Measurements from ENCODE around the gene NFKBIZ. TPM values are rescaled to one million over a fixed set of nuclear protein-coding genes. Genes with fewer than 3 reads are reported as not detected.
A peak's percentile ranks its signal among the peaks of the same experiment; 100 is the strongest.

The NFKBIZ gene, protein sequence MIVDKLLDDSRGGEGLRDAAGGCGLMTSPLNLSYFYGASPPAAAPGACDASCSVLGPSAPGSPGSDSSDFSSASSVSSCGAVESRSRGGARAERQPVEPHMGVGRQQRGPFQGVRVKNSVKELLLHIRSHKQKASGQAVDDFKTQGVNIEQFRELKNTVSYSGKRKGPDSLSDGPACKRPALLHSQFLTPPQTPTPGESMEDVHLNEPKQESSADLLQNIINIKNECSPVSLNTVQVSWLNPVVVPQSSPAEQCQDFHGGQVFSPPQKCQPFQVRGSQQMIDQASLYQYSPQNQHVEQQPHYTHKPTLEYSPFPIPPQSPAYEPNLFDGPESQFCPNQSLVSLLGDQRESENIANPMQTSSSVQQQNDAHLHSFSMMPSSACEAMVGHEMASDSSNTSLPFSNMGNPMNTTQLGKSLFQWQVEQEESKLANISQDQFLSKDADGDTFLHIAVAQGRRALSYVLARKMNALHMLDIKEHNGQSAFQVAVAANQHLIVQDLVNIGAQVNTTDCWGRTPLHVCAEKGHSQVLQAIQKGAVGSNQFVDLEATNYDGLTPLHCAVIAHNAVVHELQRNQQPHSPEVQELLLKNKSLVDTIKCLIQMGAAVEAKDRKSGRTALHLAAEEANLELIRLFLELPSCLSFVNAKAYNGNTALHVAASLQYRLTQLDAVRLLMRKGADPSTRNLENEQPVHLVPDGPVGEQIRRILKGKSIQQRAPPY
- polyA plus RNA-seq (ENCODE audit: insufficient read length in 3 of 3), result 10 to 100 TPM in 2 of 3 donors, 1 to 10 TPM in 1; 6.2 to 18.6 (median 15.9) TPM
- long read RNA-seq, donor 1, result 0 reads
- long read RNA-seq, donor 2, result 0 reads
- long read RNA-seq, donor 3, result 0 reads
- long read RNA-seq, donor 4, partial matches to known transcripts, result 0 of 2 reads
- long read RNA-seq, donor 4, other reads (novel, unspliced or antisense), result 0 of 2 reads
- long read RNA-seq, donor 5, result 0 reads
- long read RNA-seq, donor 6, partial matches to known transcripts, result 0 of 1 reads
- long read RNA-seq, donor 6, other reads (novel, unspliced or antisense), result 0 of 1 reads
- long read RNA-seq, donor 7, result 0 reads
- long read RNA-seq, donor 8, partial matches to known transcripts, result 0 of 5 reads
- long read RNA-seq, donor 8, other reads (novel, unspliced or antisense), result 0 of 5 reads
- long read RNA-seq, donor 9, result 0 reads
- long read RNA-seq, donor 10, result 0 reads
- long read RNA-seq, donor 11, partial matches to known transcripts, result 0 of 2 reads
- long read RNA-seq, donor 11, other reads (novel, unspliced or antisense), result 0 of 2 reads
- long read RNA-seq, donor 12, partial matches to known transcripts, result 0 of 1 reads
- long read RNA-seq, donor 12, other reads (novel, unspliced or antisense), result 0 of 1 reads
- long read RNA-seq, donor 13, result 0 reads
- long read RNA-seq, donor 14, partial matches to known transcripts, result 0 of 1 reads
- long read RNA-seq, donor 14, other reads (novel, unspliced or antisense), result 0 of 1 reads
- long read RNA-seq, donor 15, result 0 reads
- long read RNA-seq, donor 16, partial matches to known transcripts, result 5 of 8 reads
- long read RNA-seq, donor 16, other reads (novel, unspliced or antisense), result 0 of 8 reads

DNA sequence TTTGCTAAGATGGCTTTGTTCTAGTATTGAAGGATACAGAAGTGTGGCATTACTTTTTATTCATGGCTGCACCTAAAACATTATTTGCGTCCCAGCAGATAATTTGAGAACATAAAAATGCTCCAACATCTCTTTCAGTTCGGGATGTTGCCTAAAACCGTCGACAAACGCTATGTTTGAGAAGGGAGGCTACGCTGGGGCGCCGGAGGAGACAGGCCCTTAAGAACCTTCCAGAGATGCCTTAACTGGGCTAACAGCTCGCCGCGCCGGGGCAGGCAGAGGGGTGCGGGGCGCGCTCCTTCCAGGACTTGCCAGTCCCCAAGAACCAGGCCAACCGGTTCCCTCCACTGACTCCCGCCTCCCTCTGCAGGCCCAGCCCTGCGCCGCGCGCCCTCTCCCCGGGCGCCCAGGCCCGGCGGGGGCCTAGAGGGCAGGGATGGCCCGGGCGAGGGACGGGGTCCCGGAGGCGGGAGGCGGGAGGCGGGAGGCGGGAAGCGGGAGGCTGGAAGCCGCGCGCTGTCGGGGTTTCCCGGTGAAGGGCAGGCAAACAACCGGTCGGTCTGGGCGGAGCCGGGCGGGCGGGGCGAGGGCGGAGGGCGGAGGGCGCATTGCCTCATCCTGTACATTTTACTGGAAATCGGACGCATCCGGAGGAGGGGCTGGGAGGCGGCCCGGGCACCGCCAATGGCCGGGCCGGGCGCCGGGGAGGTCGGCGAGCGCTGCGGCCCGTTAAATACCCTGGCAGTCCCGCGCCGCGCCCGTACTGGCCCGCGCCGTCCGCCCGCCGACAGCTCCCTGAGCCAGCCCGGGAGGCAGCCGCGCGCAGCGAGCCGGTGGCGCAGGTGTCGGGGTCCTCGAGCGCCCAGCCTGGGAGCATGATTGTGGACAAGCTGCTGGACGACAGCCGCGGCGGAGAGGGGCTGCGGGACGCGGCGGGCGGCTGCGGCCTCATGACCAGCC is at the start of gene NFKBIZ:
TSS of gene NFKBIZ (plus strand) at position 761 of the 960 bp plus-strand sequence. CDS start at position 876, 115 bp downstream.
- DNase-seq (ENCODE audit: extremely low read depth in 1 of 11, low read depth in 9 of 11, low spot score in 4 of 11), result peak in 10 of 11 donors; percentile 58 to 90 (median 84)

DNA sequence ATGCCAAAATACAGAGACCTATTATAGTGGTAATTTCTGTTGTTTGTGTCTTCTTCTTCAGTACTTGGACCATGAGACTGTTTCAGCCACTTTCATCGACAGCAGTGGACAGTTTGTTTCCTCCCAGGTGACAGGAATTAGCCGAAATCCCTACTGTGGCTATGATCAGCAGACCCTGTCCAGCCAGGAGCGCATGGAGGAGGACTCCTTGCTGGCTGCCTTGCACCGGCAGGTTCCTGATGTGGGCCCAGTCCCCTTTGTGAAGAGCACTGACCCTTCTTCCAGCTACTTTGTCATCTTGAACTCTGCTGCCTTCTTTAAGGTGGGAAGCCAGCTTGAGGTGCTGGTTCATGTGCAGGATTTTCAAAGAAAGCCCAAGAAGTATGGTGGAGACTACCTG is 48.1 kb upstream of the NFKBIZ start:
- no peak for DNase-seq (ENCODE audit: extremely low read depth in 1 of 11, low read depth in 9 of 11, low spot score in 4 of 11)

DNA sequence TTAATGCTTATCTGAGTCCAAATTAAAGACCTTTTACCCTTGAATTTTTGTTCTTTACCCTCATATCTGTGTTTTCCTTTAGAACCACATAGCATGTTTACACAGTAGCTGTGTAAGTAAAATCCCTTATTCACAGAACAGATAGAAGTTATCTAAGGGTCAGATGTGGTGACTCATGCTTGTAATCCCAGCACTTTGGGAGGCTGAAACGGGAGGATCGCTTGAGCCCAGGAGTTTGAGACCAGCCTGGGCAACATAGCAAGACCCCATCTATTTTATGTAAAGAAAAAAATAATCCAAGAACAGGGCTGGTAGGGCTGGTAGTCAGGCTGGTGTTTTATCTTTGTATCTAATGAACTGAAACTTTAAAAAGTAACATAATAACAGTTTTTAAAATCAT is 47.1 kb upstream of the NFKBIZ start:
- no peak for DNase-seq (ENCODE audit: extremely low read depth in 1 of 11, low read depth in 9 of 11, low spot score in 4 of 11)

DNA sequence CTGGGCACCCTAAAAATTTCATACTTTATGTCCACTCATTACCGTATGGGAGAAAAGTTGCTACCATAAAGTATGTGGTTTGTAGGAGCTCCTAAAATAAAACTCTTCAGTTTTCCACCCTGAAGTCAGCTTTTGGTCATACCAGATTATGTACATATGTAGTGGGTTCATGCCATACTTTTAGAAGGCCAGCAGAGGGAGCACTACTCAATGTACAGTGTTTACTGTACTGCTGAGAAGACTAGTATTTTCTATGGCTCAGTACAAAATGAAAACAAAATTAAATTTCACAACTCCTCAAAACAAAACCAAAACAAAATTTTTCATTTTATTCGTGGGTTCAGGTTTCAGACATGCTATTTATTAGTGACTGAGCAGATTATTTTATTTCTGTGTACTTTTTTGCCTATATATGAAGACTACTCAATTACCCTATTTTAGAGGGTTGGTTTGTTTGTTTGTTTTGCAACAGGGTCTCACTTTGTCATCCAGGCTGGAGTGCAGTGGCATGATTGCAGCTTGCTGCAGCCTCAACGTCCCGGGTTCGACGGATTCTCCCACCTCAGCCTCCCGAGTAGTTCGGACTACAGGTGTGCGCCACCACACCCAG is 46.0 kb upstream of the NFKBIZ start:
- peak in 5 of 11 donors; percentile 41 to 78 (median 59) for DNase-seq (ENCODE audit: extremely low read depth in 1 of 11, low read depth in 9 of 11, low spot score in 4 of 11)

DNA sequence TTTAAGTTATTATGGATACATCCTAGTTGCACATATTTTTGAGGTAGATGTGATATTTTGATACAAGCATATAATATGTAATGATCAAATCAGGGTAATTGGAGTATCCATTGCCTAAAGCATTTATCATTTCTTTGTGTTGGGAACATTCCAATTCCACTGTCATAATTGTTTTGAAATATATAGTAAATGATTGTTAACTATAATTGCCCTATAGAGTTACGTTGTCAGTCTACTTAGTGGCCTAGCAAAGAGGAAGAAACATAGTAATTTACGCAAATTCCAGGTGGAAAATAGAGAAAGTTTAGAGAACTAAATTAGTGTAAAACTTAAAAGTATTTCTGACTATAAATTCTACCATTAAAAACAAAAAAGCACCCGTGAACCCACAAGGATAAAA is 45.4 kb upstream of the NFKBIZ start:
- DNase-seq (ENCODE audit: extremely low read depth in 1 of 11, low read depth in 9 of 11, low spot score in 4 of 11), result no peak

DNA sequence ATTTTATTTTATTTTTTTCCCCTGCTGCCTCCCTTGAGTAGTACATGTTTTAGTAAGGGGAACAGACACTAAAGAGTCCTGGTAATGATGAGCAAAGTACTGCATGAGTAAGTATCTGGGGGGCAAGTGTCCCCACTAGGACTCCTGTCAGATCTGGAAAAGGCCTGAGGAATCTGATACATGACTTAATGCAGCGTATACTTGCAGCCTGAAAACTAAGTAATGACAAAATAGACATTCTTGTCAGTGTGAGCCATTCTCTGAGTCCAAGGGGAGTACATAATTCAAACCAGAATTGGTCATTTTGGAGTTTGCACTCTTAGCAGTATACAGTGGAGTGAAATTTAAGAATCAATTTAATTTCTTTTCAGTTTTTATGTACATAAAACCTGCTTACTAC is 42.8 kb upstream of the NFKBIZ start:
- no peak for DNase-seq (ENCODE audit: extremely low read depth in 1 of 11, low read depth in 9 of 11, low spot score in 4 of 11)

DNA sequence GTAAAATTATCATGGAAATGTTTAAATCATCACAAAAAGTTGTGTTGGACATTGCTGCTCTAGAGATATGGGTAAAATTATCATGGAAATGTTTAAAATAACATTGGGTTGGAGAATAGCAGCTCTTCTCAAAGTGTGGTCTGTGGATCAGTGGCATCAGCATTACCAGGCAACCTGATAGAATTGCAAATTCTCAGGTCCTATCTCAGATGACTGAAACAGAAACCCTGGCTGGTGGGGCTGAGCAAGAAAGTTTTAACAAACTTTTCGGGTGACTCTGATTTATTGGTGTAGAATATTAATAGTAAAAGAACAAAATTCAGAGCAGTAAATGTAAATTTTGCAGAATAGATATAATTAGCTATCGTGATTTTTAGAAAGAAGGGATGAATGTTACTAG is 41.4 kb upstream of the NFKBIZ start:
- DNase-seq (ENCODE audit: extremely low read depth in 1 of 11, low read depth in 9 of 11, low spot score in 4 of 11), result no peak

DNA sequence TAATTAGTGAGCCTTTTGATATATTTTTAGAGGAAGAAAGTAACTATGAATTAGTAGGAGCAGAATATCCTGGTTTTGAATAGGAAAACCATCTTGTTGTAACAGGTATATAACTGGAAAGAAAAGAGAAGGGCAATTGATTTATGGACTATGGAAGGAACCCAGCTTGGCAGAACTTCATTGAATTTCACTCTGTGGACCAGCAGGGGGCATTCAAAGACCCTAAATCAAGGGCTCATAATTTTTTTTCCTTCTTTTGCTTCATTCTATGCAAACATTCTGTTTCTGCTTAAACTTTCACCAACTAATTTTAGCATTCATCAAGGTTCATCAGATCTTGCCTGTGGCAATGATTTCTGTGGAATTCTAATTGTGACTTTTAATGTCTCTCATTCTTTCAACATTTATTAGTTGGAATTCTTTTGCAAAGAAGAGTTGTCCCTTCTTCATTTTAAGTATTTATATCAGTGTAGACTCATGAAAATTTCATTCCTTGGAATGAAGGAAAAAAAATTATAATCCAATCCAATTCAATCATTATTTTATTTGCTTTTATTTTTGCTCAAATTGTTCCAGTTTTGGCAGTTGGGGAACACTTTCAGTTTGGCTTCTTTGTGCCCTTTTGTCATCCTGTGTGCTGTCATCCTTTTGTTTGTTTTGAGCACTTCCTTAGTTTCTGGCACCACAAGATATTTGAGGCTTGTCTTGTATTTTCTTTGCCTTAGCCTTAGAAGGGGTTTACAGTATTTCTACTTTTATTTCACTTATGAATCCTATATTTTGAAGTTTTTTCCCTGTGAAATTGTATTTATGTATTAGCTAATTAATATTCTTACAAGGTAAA is 39.9 kb upstream of the NFKBIZ start:
- DNase-seq (ENCODE audit: extremely low read depth in 1 of 11, low read depth in 9 of 11, low spot score in 4 of 11), result peak in 1 of 11 donors; percentile 37

DNA sequence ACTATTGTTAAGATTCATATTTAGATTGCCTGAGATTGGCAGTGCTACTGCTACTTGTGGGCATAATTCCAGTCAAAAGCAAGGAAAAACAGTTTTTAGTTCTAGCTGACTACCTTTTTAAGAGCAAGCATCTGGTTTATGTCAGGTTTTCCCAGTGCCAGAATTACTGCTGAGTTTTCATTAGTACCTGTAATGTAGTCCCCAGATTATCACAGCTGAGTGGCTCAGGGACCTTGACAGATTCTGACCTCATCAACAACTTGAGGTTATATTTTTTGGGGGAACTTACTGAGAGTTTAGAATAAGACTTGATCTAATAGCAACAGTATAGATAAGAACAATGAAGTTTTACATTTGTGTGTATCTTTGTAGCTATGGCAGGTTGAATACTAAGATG is 39.3 kb upstream of the NFKBIZ start:
- no peak for DNase-seq (ENCODE audit: extremely low read depth in 1 of 11, low read depth in 9 of 11, low spot score in 4 of 11)

DNA sequence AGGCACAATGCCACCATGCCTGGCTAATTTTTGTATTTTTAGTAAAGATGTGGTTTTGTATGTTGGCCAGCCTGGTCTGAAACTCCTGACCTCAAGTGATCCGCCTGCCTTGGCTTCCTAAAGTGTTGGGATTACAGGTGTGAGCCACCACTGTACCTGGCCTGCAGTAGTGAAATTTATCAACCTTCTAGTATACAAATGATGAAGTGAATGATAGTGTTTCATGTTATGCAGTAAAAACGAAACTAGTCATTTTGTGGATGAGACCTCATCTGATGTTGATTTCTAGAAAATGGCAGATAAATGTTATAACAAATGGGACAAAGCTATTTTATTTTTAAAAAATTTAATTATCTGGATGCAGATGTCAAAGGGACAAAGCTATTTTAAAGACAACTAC is 37.4 kb upstream of the NFKBIZ start:
- no peak for DNase-seq (ENCODE audit: extremely low read depth in 1 of 11, low read depth in 9 of 11, low spot score in 4 of 11)

DNA sequence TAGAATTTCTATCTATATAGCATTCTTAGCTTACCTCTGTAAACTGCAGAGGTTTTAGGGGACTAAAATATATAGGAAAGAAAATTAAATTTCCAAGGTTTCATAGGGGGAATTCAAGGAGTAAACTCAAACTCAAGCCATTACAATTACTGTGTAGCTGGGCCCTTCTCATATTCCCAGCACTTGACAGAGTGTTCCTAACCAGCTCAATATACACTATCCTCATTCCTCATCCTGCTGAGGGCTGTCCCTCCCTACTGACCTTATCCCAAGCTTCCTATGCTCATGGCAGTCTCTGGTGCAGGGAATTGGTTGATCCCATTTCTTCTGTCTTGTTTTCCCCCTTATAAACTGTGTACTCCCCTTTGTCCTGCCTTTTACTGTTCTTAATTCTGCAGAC is 36.4 kb upstream of the NFKBIZ start:
- DNase-seq (ENCODE audit: extremely low read depth in 1 of 11, low read depth in 9 of 11, low spot score in 4 of 11), result no peak

DNA sequence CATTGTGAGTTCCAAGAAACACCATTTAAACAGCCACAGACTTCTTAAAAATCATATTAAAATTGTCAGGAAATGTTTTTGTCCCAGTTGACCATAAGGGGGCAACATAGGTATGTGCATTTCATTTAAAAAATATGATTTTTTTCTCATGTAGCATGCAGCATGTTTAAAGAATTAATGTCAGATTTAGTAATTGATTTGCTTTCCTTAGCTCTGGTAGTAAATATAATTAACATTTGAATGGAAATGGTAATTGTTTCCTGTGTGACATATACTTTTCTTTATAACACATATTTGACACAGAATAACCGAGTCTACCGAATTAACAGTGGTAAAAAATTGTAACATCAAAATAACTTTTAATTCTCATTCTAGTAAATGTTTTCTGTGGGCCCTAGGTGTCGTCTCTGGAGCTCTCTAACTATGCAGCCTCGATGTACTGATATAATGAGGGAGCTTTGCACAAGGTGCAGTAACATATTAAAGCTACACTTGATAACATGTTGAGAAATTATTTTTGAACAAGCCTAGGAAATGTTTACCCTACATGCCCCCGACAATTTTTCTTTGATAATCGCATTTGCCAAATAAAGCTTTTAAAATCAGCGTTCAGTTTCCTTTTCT is 35.4 kb upstream of the NFKBIZ start:
- DNase-seq (ENCODE audit: extremely low read depth in 1 of 11, low read depth in 9 of 11, low spot score in 4 of 11), result no peak

DNA sequence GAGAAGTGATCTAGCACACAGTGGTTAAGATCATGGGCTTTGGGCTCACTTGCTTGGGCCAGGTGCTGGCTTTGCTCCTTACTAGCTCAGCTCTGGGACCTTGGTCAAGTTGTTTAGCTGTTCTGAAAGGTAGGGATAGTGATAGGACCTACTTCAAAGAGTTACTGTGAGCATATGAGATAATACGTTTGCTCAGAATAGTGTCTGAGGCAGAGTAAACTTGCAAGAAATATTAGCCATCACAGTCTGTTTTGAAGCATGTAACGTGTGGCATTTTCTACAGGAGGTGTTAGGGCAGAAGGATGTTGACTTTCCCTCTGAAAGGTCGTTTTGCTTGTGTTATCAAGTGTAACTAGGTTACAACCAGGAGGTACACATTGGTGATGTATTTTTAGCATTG is 34.5 kb upstream of the NFKBIZ start:
- no peak for DNase-seq (ENCODE audit: extremely low read depth in 1 of 11, low read depth in 9 of 11, low spot score in 4 of 11)

DNA sequence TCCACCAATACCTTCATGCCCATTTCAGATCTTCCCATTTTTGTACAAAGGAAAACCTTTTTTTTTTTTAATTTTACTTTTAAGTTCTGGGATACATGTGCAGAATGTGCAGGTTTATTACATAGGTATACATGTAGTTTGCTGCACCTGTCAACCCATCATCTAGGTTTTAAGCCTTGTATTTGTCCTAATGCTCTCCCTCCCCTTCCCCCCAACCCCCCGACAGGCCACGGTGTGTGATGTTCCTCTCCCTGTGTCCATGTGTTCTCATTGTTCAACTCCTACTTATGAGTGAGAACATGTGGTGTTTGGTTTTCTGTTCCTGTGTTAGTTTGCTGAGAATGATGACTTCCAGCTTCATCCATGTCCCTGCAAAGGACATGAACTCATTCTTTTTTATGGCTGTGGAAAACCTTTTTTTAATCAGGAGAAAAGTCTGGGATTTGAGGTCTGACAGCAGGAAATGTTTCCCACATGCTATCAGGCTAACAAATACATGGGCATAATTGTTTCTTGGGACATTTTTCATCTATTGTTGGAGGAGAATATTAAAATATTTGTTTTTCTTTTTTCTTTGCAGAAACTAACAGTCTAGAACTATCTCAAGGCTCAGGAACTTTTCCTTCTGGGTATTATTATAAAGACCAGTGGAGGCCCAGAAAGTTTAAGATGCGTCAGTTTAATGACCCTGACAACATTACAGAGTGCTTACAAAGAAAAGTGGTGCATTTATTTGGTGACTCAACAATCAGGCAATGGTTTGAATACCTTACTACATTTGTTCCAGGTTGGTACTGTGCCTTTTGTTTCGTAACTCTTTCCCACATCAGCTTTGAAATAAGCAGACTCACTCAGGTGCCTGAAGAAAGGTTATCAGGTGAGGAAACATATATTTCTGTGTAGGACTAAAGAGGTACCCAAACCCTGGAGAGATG is 32.8 kb upstream of the NFKBIZ start:
- peak in 1 of 11 donors; percentile 43 for DNase-seq (ENCODE audit: extremely low read depth in 1 of 11, low read depth in 9 of 11, low spot score in 4 of 11)

DNA sequence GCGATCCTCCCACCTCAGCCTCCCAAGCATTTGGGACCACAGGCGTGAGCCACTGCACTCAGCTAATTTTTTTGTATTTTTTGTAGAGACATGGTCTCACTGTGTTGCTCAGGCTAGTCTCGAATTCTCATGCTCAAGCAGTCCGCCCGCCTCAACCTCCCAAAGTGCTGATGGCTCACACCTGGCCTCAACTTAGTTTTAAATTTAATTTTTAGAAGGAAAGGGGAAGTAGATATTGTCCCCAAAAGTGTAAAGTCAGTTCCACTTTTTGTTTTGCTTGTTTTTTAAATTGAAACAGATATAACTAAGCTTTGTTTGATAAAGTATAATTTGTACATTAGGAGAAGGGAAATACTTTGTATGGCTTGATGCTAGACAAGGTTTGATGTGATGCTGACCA is 31.3 kb upstream of the NFKBIZ start:
- DNase-seq (ENCODE audit: extremely low read depth in 1 of 11, low read depth in 9 of 11, low spot score in 4 of 11), result no peak
